SK-N-MC (cell line): ENCODE data around the gene GPC1.

Experiments used
- DNase-seq: peaks from one replicate; pipeline ENCODE4 v3.0.0-alpha.2; 2011; ENCODE audit warnings: low read depth, low spot score
- H3K27ac ChIP-seq: fragments of 200-600 bp; sonication (generic); 2 replicates; pipeline ENCODE4 v1.5.1; 2016; ENCODE audit warnings: mixed run types
- H3K36me3 ChIP-seq: fragments of 200-600 bp; sonication (generic); 2 replicates; pipeline ENCODE4 v1.6.1; 2017; ENCODE audit warnings: antibody characterized with exemption, low read length, mixed read lengths; ENCODE audit not compliant: insufficient read depth
- H3K4me3 ChIP-seq: fragments of 200-600 bp; sonication (generic); 2 replicates; pipeline ENCODE4 v1.5.1; 2016
- H3K9ac ChIP-seq: fragments of 200-600 bp; sonication (generic); 2 replicates; pipeline ENCODE4 v1.8.0; 2017; ENCODE audit warnings: mixed run types, mixed read lengths; ENCODE audit not compliant: insufficient read length
- H3K9me3 ChIP-seq: fragments of 200-600 bp; sonication (generic); 2 replicates; pipeline ENCODE4 v1.6.1; 2017; ENCODE audit warnings: low read depth, mild to moderate bottlenecking, antibody characterized with exemption, low read length, moderate library complexity, mixed read lengths
- EZH2 ChIP-seq: fragments of 200-600 bp; sonication (generic); IDR thresholded peaks from one replicate; pipeline ENCODE4 v1.6.1; 2017; ENCODE audit warnings: antibody characterized with exemption
- FOXP2 ChIP-seq: optimal IDR thresholded peaks from 2 replicates; pipeline ENCODE3; 2011; ENCODE audit warnings: mild to moderate bottlenecking, moderate library complexity; ENCODE audit not compliant: insufficient read depth; ENCODE audit errors: extremely low read length, control extremely low read depth
- POLR2AphosphoS5 ChIP-seq: IDR thresholded peaks from 2 replicates; pipeline ENCODE4 v1.6.1; 2012; ENCODE audit warnings: mild to moderate bottlenecking, low read depth, low read length, borderline replicate concordance

The GPC1 gene

GRCh38 chr2:240469239-240469636 lies 33.8 kb downstream of the GPC1 start:
- Histone ChIP-seq H3K36me3 (no peaks in the 10 kb centered on the region), H3K4me3 (no peak overlapping the region), H3K9ac (no peak overlapping the region), H3K27ac (no peak overlapping the region), H3K9me3 (no peaks in the 10 kb centered on the region)
- TF ChIP-seq POLR2AphosphoS5 (no peak), FOXP2 (no peak)
- DNase-seq, result no peak

GRCh38 chr2:240469740-240470139 lies 34.3 kb downstream of the GPC1 start:
- no peak overlapping the region for H3K9ac ChIP-seq
- H3K4me3 ChIP-seq, result no peak overlapping the region
- TF ChIP-seq POLR2AphosphoS5, result no peak
- H3K27ac ChIP-seq, result no peak overlapping the region
- no peaks in the 10 kb centered on the region for H3K9me3 ChIP-seq
- no peaks in the 10 kb centered on the region for H3K36me3 ChIP-seq
- no peak for DNase-seq

- Histone ChIP-seq H3K36me3 (no peaks in the 10 kb centered on the region), H3K9ac (no peak overlapping the region), H3K9me3 (no peaks in the 10 kb centered on the region), H3K27ac (no peak overlapping the region), H3K4me3 (no peak overlapping the region)
- TF ChIP-seq FOXP2, result no peak
- no peak for TF ChIP-seq POLR2AphosphoS5
- no peak for TF ChIP-seq EZH2
- DNase-seq, result no peak
Observed at GRCh38 chr2:240472078-240472790, 36.8 kb downstream of the GPC1 start.

GRCh38 chr2:240473211-240473610 lies 37.7 kb downstream of the GPC1 start:
- H3K36me3 ChIP-seq, result no peaks in the 10 kb centered on the region
- no peak overlapping the region for H3K9ac ChIP-seq
- no peaks in the 10 kb centered on the region for H3K9me3 ChIP-seq
- no peak overlapping the region for H3K4me3 ChIP-seq
- no peak for DNase-seq
- no peak overlapping the region for H3K27ac ChIP-seq
- no peak for TF ChIP-seq FOXP2
- TF ChIP-seq EZH2, result no peak
- TF ChIP-seq POLR2AphosphoS5, result no peak

- H3K27ac ChIP-seq, result no peak overlapping the region
- DNase-seq, result no peak
- no peak overlapping the region for H3K9ac ChIP-seq
- TF ChIP-seq POLR2AphosphoS5, result no peak
- no peak for TF ChIP-seq FOXP2
- TF ChIP-seq EZH2, result no peak
- H3K9me3 ChIP-seq, result no peaks in the 10 kb centered on the region
- no peak overlapping the region for H3K4me3 ChIP-seq
- H3K36me3 ChIP-seq, result no peaks in the 10 kb centered on the region
Observed at GRCh38 chr2:240477916-240478315, 42.5 kb downstream of the GPC1 start.

GRCh38 chr2:240478346-240479110 lies 43.1 kb downstream of the GPC1 start:
- Histone ChIP-seq H3K4me3 (no peak overlapping the region), H3K9ac (no peak overlapping the region), H3K9me3 (no peaks in the 10 kb centered on the region), H3K36me3 (no peaks in the 10 kb centered on the region), H3K27ac (no peak overlapping the region)
- no peak for DNase-seq
- TF ChIP-seq POLR2AphosphoS5 (no peak), FOXP2 (no peak), EZH2 (no peak)

GRCh38 chr2:240479111-240479501 lies 43.6 kb downstream of the GPC1 start:
- Histone ChIP-seq H3K9ac (no peak overlapping the region), H3K9me3 (no peaks in the 10 kb centered on the region), H3K4me3 (no peak overlapping the region), H3K27ac (no peak overlapping the region), H3K36me3 (no peaks in the 10 kb centered on the region)
- no peak for TF ChIP-seq FOXP2
- TF ChIP-seq POLR2AphosphoS5, result no peak
- DNase-seq, result no peak

GRCh38 chr2:240480834-240481623 lies 45.6 kb downstream of the GPC1 start:
- no peak for DNase-seq
- Histone ChIP-seq H3K4me3 (no peak overlapping the region), H3K9ac (no peak overlapping the region), H3K9me3 (no peaks in the 10 kb centered on the region), H3K36me3 (no peaks in the 10 kb centered on the region), H3K27ac (no peak overlapping the region)
- no peak for TF ChIP-seq EZH2
- no peak for TF ChIP-seq POLR2AphosphoS5
- no peak for TF ChIP-seq FOXP2

GRCh38 chr2:240481720-240482119 lies 46.3 kb downstream of the GPC1 start:
- no peak for TF ChIP-seq EZH2
- no peak for TF ChIP-seq FOXP2
- TF ChIP-seq POLR2AphosphoS5, result no peak
- H3K9me3 ChIP-seq, result no peaks in the 10 kb centered on the region
- no peak for DNase-seq

More at GRCh38 chr2:240481720-240482119, 46.3 kb downstream of the GPC1 start:
- Histone ChIP-seq H3K4me3 (no peak overlapping the region), H3K36me3 (no peaks in the 10 kb centered on the region), H3K9ac (no peak overlapping the region), H3K27ac (no peak overlapping the region)
